ENCODE measurements around the gene S100A12. TPM values are rescaled to one million over a fixed set of nuclear protein-coding genes. Genes with fewer than 3 reads are reported as not detected.
A peak's percentile ranks its signal among the peaks of the same experiment; 100 is the strongest.

Gene S100A12
- total RNA-seq, 4 donors from 2014 or later: 2.2 to 2.9 TPM; not detected in 2

- no peak overlapping the region for H3K4me3 ChIP-seq
- no peaks in the 10 kb centered on the region for H3K9me3 ChIP-seq
- peak in 1 of 5 experiments; percentile 32 for TF ChIP-seq CTCF (IDR thresholded peaks at IDR 0.05 in 4 of 5, conservative IDR thresholded peaks at IDR 0.05 in 1 of 5)
- TF ChIP-seq POLR2A (IDR thresholded peaks at IDR 0.05): no peak
- H3K27me3 ChIP-seq: peaks cover 4 to 16% (median 7%) of the 10 kb centered on the region in 3 donors
- no peak overlapping the region for H3K27ac ChIP-seq
- no peaks in the 10 kb centered on the region for H3K36me3 ChIP-seq
- peaks cover 5 to 12% of the 10 kb centered on the region in 2 donors for H3K4me1 ChIP-seq
- ATAC-seq (no peak), DNase-seq (no peak)
- intact Hi-C loops (cut with DNase I; ENCODE audit: low total_unique reads) (loop anchor here (10.0 kb wide), 2 partner anchors 211 to 391 kb away; partner anchors contain the start of gene S100A2), in situ Hi-C loops (cut with MboI; ENCODE audit: low sequenced_read_pairs in 4 of 4) (loop anchor here (5.0 to 25.0 kb wide), 5 partner anchors 139 to 659 kb away; partner anchors contain the start of gene INTS3 (in 1 of the 4))
Observed at GRCh38 chr1:153353226-153353947, 22.0 kb downstream of the S100A12 start.

GRCh38 chr1:153352523-153352922 is 22.9 kb downstream of the S100A12 start:
- peaks cover 0 to 4% of the 10 kb centered on the region in 2 donors for H3K4me1 ChIP-seq
- DNase-seq (peak; percentile 38 to 61), ATAC-seq (peak; percentile 74 to 81)
- no peaks in the 10 kb centered on the region for H3K9me3 ChIP-seq
- peaks cover 7 to 24% (median 8%) of the 10 kb centered on the region in 3 donors for H3K27me3 ChIP-seq
- TF ChIP-seq POLR2A (IDR thresholded peaks at IDR 0.05): no peak
- TF ChIP-seq CTCF (IDR thresholded peaks at IDR 0.05 in 4 of 5, conservative IDR thresholded peaks at IDR 0.05 in 1 of 5): peak; percentile 75 to 92 (median 83)
- H3K4me3 ChIP-seq: no peak overlapping the region
- intact Hi-C loops (cut with DNase I; ENCODE audit: low total_unique reads): loop anchor here (1.0 to 10.0 kb wide), 3 partner anchors 143 to 392 kb away; partner anchors contain the start of gene S100A2
- no peak overlapping the region for H3K27ac ChIP-seq
- in situ Hi-C loops (cut with MboI; ENCODE audit: low sequenced_read_pairs in 4 of 4): loop anchor here (5.0 to 25.0 kb wide), 5 partner anchors 140 to 660 kb away; partner anchors contain the start of gene INTS3 (in 1 of the 4)
- no peaks in the 10 kb centered on the region for H3K36me3 ChIP-seq

- no peak for DNase-seq
- Histone ChIP-seq H3K36me3 (no peaks in the 10 kb centered on the region), H3K27me3 (peaks cover 7 to 31% (median 8%) of the 10 kb centered on the region in 3 donors), H3K27ac (no peak overlapping the region), H3K4me3 (no peak overlapping the region), H3K9me3 (no peaks in the 10 kb centered on the region), H3K4me1 (no peaks in the 10 kb centered on the region)
- in situ Hi-C loops (cut with MboI; ENCODE audit: low sequenced_read_pairs in 4 of 4): loop anchor here (5.0 to 25.0 kb wide), 5 partner anchors 142 to 662 kb away; partner anchors contain the start of gene INTS3 (in 1 of the 4)
- TF ChIP-seq POLR2A (IDR thresholded peaks at IDR 0.05) (no peak), CTCF (IDR thresholded peaks at IDR 0.05 in 4 of 5, conservative IDR thresholded peaks at IDR 0.05 in 1 of 5) (no peak)
- intact Hi-C loops (cut with DNase I; ENCODE audit: low total_unique reads): loop anchor here (10.0 kb wide), 2 partner anchors 214 to 394 kb away; partner anchors contain the start of gene S100A2
- ATAC-seq: no peak
Observed at GRCh38 chr1:153350321-153350957, 25.0 kb downstream of the S100A12 start.

- Histone ChIP-seq H3K36me3 (no peaks in the 10 kb centered on the region), H3K4me1 (no peaks in the 10 kb centered on the region), H3K9me3 (no peaks in the 10 kb centered on the region), H3K27ac (no peak overlapping the region), H3K4me3 (no peak overlapping the region), H3K27me3 (peaks cover 7 to 31% (median 8%) of the 10 kb centered on the region in 3 donors)
- in situ Hi-C loops (cut with MboI; ENCODE audit: low sequenced_read_pairs in 4 of 4) (loop anchor here (5.0 to 25.0 kb wide), 5 partner anchors 143 to 663 kb away; partner anchors contain the start of gene INTS3 (in 1 of the 4)), intact Hi-C loops (cut with DNase I; ENCODE audit: low total_unique reads) (loop anchor here (10.0 kb wide), 2 partner anchors 215 to 395 kb away; partner anchors contain the start of gene S100A2)
- ATAC-seq: no peak
- DNase-seq: no peak
- TF ChIP-seq CTCF (IDR thresholded peaks at IDR 0.05 in 4 of 5, conservative IDR thresholded peaks at IDR 0.05 in 1 of 5): no peak
- TF ChIP-seq POLR2A (IDR thresholded peaks at IDR 0.05): no peak
Observed at GRCh38 chr1:153349363-153350320, 25.8 kb downstream of the S100A12 start.
